ENCODE data around the gene PGAP3.

Gene PGAP3

GRCh38 chr17:39696731-39697130 lies 8.9 kb upstream of the PGAP3 start:
- Histone ChIP-seq H3K9ac (ENCODE audit: low read length) (no peak overlapping the region), H4K5ac (ENCODE audit: low read length) (no peak overlapping the region), H3K56ac (ENCODE audit: low read length) (no peak overlapping the region), H2AK5ac (ENCODE audit: low read length) (no peak overlapping the region), H3K27ac (ENCODE audit: low read depth, low read length) (no peak overlapping the region), H3K79me1 (ENCODE audit: low read length) (peaks cover 3% of the 10 kb centered on the region), H2BK5ac (ENCODE audit: low read length) (no peak overlapping the region), H3K23ac (ENCODE audit: low read length) (no peak overlapping the region), H4K8ac (ENCODE audit: low read depth, low read length) (no peak overlapping the region), H3K4me3 (ENCODE audit: low read length) (no peak overlapping the region), H3K4me1 (ENCODE audit: control insufficient read depth, low read depth, low read length) (peaks cover 19% of the 10 kb centered on the region), H3K79me2 (ENCODE audit: control insufficient read depth, insufficient read depth, low read length) (peaks cover 17% of the 10 kb centered on the region), H3K4ac (ENCODE audit: low read depth, low read length) (no peak overlapping the region), H3K18ac (ENCODE audit: low read length) (no peak overlapping the region), H2BK120ac (ENCODE audit: low read depth, low read length) (no peak overlapping the region), H3K4me2 (ENCODE audit: low read length) (no peak overlapping the region), H3K27me3 (ENCODE audit: insufficient read depth, low read length, poor library complexity) (no peaks in the 10 kb centered on the region), H3K36me3 (ENCODE audit: control insufficient read depth, insufficient read depth, low read length) (no peaks in the 10 kb centered on the region), H2BK15ac (replicated peaks; ENCODE audit: low read depth) (no peak overlapping the region)
- no peak for DNase-seq
- no CpG with 5 or more reads among the region's 6 CpGs for WGBS (ENCODE audit: extremely low coverage, insufficient coverage, low lambda C conversion rate)

- Histone ChIP-seq H2AK5ac (ENCODE audit: low read length) (peak overlapping the region; percentile 79), H4K5ac (ENCODE audit: low read length) (no peak overlapping the region), H3K18ac (ENCODE audit: low read length) (no peak overlapping the region), H3K4me2 (ENCODE audit: low read length) (no peak overlapping the region), H3K23ac (ENCODE audit: low read length) (no peak overlapping the region), H3K27ac (ENCODE audit: low read depth, low read length) (peak overlapping the region; percentile 88), H3K4me1 (ENCODE audit: control insufficient read depth, low read depth, low read length) (peaks cover 14% of the 10 kb centered on the region), H3K27me3 (ENCODE audit: insufficient read depth, low read length, poor library complexity) (no peaks in the 10 kb centered on the region), H2BK5ac (ENCODE audit: low read length) (peak overlapping the region; percentile 92), H3K79me1 (ENCODE audit: low read length) (no peaks in the 10 kb centered on the region), H3K56ac (ENCODE audit: low read length) (peak overlapping the region; percentile 94), H2BK120ac (ENCODE audit: low read depth, low read length) (no peak overlapping the region), H3K36me3 (ENCODE audit: control insufficient read depth, insufficient read depth, low read length) (no peaks in the 10 kb centered on the region), H3K4me3 (ENCODE audit: low read length) (no peak overlapping the region), H3K79me2 (ENCODE audit: control insufficient read depth, insufficient read depth, low read length) (peaks cover under 1% of the 10 kb centered on the region), H2BK15ac (replicated peaks; ENCODE audit: low read depth) (no peak overlapping the region), H4K8ac (ENCODE audit: low read depth, low read length) (no peak overlapping the region), H3K4ac (ENCODE audit: low read depth, low read length) (no peak overlapping the region), H3K9ac (ENCODE audit: low read length) (peak overlapping the region; percentile 78)
- WGBS (ENCODE audit: extremely low coverage, insufficient coverage, low lambda C conversion rate): no CpG with 5 or more reads among the region's 2 CpGs
- DNase-seq: no peak
These were observed 7.2 kb upstream of the PGAP3 start for GRCh38 chr17:39695089-39695474.

GRCh38 chr17:39694593-39694992 lies 6.7 kb upstream of the PGAP3 start:
- no peak overlapping the region for H3K9ac ChIP-seq (ENCODE audit: low read length)
- H4K5ac ChIP-seq (ENCODE audit: low read length): no peak overlapping the region
- no peaks in the 10 kb centered on the region for H3K79me1 ChIP-seq (ENCODE audit: low read length)
- no peak overlapping the region for H2BK5ac ChIP-seq (ENCODE audit: low read length)
- WGBS (ENCODE audit: extremely low coverage, insufficient coverage, low lambda C conversion rate): no CpG with 5 or more reads among the region's 5 CpGs
- no peak for DNase-seq
- H3K4me1 ChIP-seq (ENCODE audit: control insufficient read depth, low read depth, low read length): peaks cover 14% of the 10 kb centered on the region
- no peak overlapping the region for H3K4ac ChIP-seq (ENCODE audit: low read depth, low read length)
- no peak overlapping the region for H3K4me3 ChIP-seq (ENCODE audit: low read length)
- H3K56ac ChIP-seq (ENCODE audit: low read length): peak overlapping the region; percentile 94
- no peak overlapping the region for H3K23ac ChIP-seq (ENCODE audit: low read length)
- no peak overlapping the region for H2BK15ac ChIP-seq (replicated peaks; ENCODE audit: low read depth)
- H3K18ac ChIP-seq (ENCODE audit: low read length): no peak overlapping the region
- no peaks in the 10 kb centered on the region for H3K36me3 ChIP-seq (ENCODE audit: control insufficient read depth, insufficient read depth, low read length)
- no peak overlapping the region for H3K4me2 ChIP-seq (ENCODE audit: low read length)
- H2BK120ac ChIP-seq (ENCODE audit: low read depth, low read length): no peak overlapping the region
- H3K27ac ChIP-seq (ENCODE audit: low read depth, low read length): peak overlapping the region; percentile 88
- no peaks in the 10 kb centered on the region for H3K27me3 ChIP-seq (ENCODE audit: insufficient read depth, low read length, poor library complexity)
- H4K8ac ChIP-seq (ENCODE audit: low read depth, low read length): no peak overlapping the region
- H3K79me2 ChIP-seq (ENCODE audit: control insufficient read depth, insufficient read depth, low read length): no peaks in the 10 kb centered on the region
- no peak overlapping the region for H2AK5ac ChIP-seq (ENCODE audit: low read length)

GRCh38 chr17:39688945-39689344 lies 1.1 kb upstream of the PGAP3 start:
- no peaks in the 10 kb centered on the region for H3K27me3 ChIP-seq (ENCODE audit: insufficient read depth, low read length, poor library complexity)
- H3K79me1 ChIP-seq (ENCODE audit: low read length): peaks cover 2% of the 10 kb centered on the region
- H3K27ac ChIP-seq (ENCODE audit: low read depth, low read length): peak overlapping the region; percentile 99
- peak overlapping the region; percentile 47 for H2BK5ac ChIP-seq (ENCODE audit: low read length)
- peaks cover 7% of the 10 kb centered on the region for H3K4me1 ChIP-seq (ENCODE audit: control insufficient read depth, low read depth, low read length)
- H4K8ac ChIP-seq (ENCODE audit: low read depth, low read length): no peak overlapping the region
- no peaks in the 10 kb centered on the region for H3K79me2 ChIP-seq (ENCODE audit: control insufficient read depth, insufficient read depth, low read length)
- H3K4ac ChIP-seq (ENCODE audit: low read depth, low read length): no peak overlapping the region
- H2BK120ac ChIP-seq (ENCODE audit: low read depth, low read length): no peak overlapping the region
- no peak overlapping the region for H2BK15ac ChIP-seq (replicated peaks; ENCODE audit: low read depth)
- H3K4me3 ChIP-seq (ENCODE audit: low read length): no peak overlapping the region
- no peak overlapping the region for H4K5ac ChIP-seq (ENCODE audit: low read length)
- H3K9ac ChIP-seq (ENCODE audit: low read length): peak overlapping the region; percentile 83
- no peak overlapping the region for H3K23ac ChIP-seq (ENCODE audit: low read length)
- H3K56ac ChIP-seq (ENCODE audit: low read length): peak overlapping the region; percentile 93
- DNase-seq: peak; percentile 81
- H2AK5ac ChIP-seq (ENCODE audit: low read length): peak overlapping the region; percentile 27
- no CpG with 5 or more reads among the region's 3 CpGs for WGBS (ENCODE audit: extremely low coverage, insufficient coverage, low lambda C conversion rate)
- H3K18ac ChIP-seq (ENCODE audit: low read length): no peak overlapping the region
- no peaks in the 10 kb centered on the region for H3K36me3 ChIP-seq (ENCODE audit: control insufficient read depth, insufficient read depth, low read length)
- peak overlapping the region; percentile 78 for H3K4me2 ChIP-seq (ENCODE audit: low read length)

GRCh38 chr17:39688475-39688835 lies 598 bp upstream of the PGAP3 start:
- Histone ChIP-seq H3K79me1 (ENCODE audit: low read length) (peaks cover 2% of the 10 kb centered on the region), H2AK5ac (ENCODE audit: low read length) (peak overlapping the region; percentile 27), H3K18ac (ENCODE audit: low read length) (peak overlapping the region; percentile 96), H4K5ac (ENCODE audit: low read length) (peak overlapping the region; percentile 96), H3K27me3 (ENCODE audit: insufficient read depth, low read length, poor library complexity) (no peaks in the 10 kb centered on the region), H2BK120ac (ENCODE audit: low read depth, low read length) (no peak overlapping the region), H3K56ac (ENCODE audit: low read length) (peak overlapping the region; percentile 93), H3K4me3 (ENCODE audit: low read length) (peak overlapping the region; percentile 77), H3K27ac (ENCODE audit: low read depth, low read length) (peak overlapping the region; percentile 99), H3K36me3 (ENCODE audit: control insufficient read depth, insufficient read depth, low read length) (no peaks in the 10 kb centered on the region), H3K4me1 (ENCODE audit: control insufficient read depth, low read depth, low read length) (peaks cover 7% of the 10 kb centered on the region), H4K8ac (ENCODE audit: low read depth, low read length) (peak overlapping the region; percentile 99), H3K9ac (ENCODE audit: low read length) (peak overlapping the region; percentile 83), H2BK15ac (replicated peaks; ENCODE audit: low read depth) (no peak overlapping the region), H3K23ac (ENCODE audit: low read length) (peak overlapping the region; percentile 15), H3K4ac (ENCODE audit: low read depth, low read length) (peak overlapping the region; percentile 41), H2BK5ac (ENCODE audit: low read length) (peak overlapping the region; percentile 58), H3K79me2 (ENCODE audit: control insufficient read depth, insufficient read depth, low read length) (no peaks in the 10 kb centered on the region), H3K4me2 (ENCODE audit: low read length) (peak overlapping the region; percentile 78)
- no CpG with 5 or more reads among the region's 6 CpGs for WGBS (ENCODE audit: extremely low coverage, insufficient coverage, low lambda C conversion rate)
- DNase-seq: peak; percentile 30

- Histone ChIP-seq H3K4me2 (ENCODE audit: low read length) (peak overlapping the region; percentile 49), H3K4me3 (ENCODE audit: low read length) (no peak overlapping the region), H3K23ac (ENCODE audit: low read length) (no peak overlapping the region), H2BK15ac (replicated peaks; ENCODE audit: low read depth) (no peak overlapping the region), H4K5ac (ENCODE audit: low read length) (no peak overlapping the region), H3K4me1 (ENCODE audit: control insufficient read depth, low read depth, low read length) (peaks cover 7% of the 10 kb centered on the region), H2BK120ac (ENCODE audit: low read depth, low read length) (no peak overlapping the region), H3K4ac (ENCODE audit: low read depth, low read length) (peak overlapping the region; percentile 41), H3K9ac (ENCODE audit: low read length) (peak overlapping the region; percentile 10), H3K18ac (ENCODE audit: low read length) (peak overlapping the region; percentile 96), H3K27me3 (ENCODE audit: insufficient read depth, low read length, poor library complexity) (no peaks in the 10 kb centered on the region), H3K36me3 (ENCODE audit: control insufficient read depth, insufficient read depth, low read length) (no peaks in the 10 kb centered on the region), H3K79me2 (ENCODE audit: control insufficient read depth, insufficient read depth, low read length) (no peaks in the 10 kb centered on the region), H4K8ac (ENCODE audit: low read depth, low read length) (no peak overlapping the region), H3K79me1 (ENCODE audit: low read length) (peaks cover 2% of the 10 kb centered on the region), H2AK5ac (ENCODE audit: low read length) (no peak overlapping the region), H3K56ac (ENCODE audit: low read length) (peak overlapping the region; percentile 22), H2BK5ac (ENCODE audit: low read length) (no peak overlapping the region), H3K27ac (ENCODE audit: low read depth, low read length) (no peak overlapping the region)
- WGBS (ENCODE audit: extremely low coverage, insufficient coverage, low lambda C conversion rate): no CpG with 5 or more reads among the region's 6 CpGs
- DNase-seq: no peak
These were observed 734 bp downstream of the PGAP3 start for GRCh38 chr17:39687101-39687545.
